Tibial nerve (tissue), 4 donors: ENCODE results near the gene CTNNA1. TPM values are rescaled to one million over a fixed set of nuclear protein-coding genes. Genes with fewer than 3 reads are reported as not detected.

Source experiments
- DNase-seq, 2 donors: peaks; one replicate each; pipeline ENCODE4 v3.0.0-alpha.2; 2019; ENCODE audit warnings: low spot score in 2 of 2
- H3K27ac ChIP-seq, 4 donors: fragments of 200-600 bp; sonication (generic) in 3 of 4; one replicate each; pipeline ENCODE4 v1.5.1; 2017 to 2019; ENCODE audit warnings: mild to moderate bottlenecking in 1 of 4
- H3K27me3 ChIP-seq, 2 donors: fragments of 200-600 bp; sonication (generic) in 1 of 2; one replicate each; pipeline versions ENCODE4 v1.5.1 to v1.6.0; 2017 to 2019
- H3K36me3 ChIP-seq, 3 donors: fragments of 200-600 bp; sonication (generic); one replicate each; pipeline ENCODE4 v1.5.1; 2018 to 2019
- H3K4me1 ChIP-seq, 4 donors: fragments of 200-600 bp; sonication (generic) in 3 of 4; one replicate each; pipeline ENCODE4 v1.5.1; 2017 to 2019
- H3K4me3 ChIP-seq, 4 donors: fragments of 200-600 bp; sonication (generic) in 3 of 4; one replicate each; pipeline ENCODE4 v1.5.1; 2017 to 2019; ENCODE audit warnings: mild to moderate bottlenecking in 1 of 4, moderate library complexity in 1 of 4
- H3K9me3 ChIP-seq, 4 donors: fragments of 200-600 bp; sonication (generic) in 3 of 4; one replicate each; pipeline ENCODE4 v1.5.1; 2017 to 2019
- EP300 ChIP-seq, 2 donors: sonication (generic); formaldehyde crosslinking; IDR thresholded peaks; one replicate each; pipeline ENCODE4 v1.6.1; 2017; ENCODE audit warnings: antibody characterized with exemption in 2 of 2, mild to moderate bottlenecking in 1 of 2
- POLR2A ChIP-seq, 2 donors: fragments of 450-650 bp; IDR thresholded peaks; one replicate each; pipeline ENCODE4 v1.6.1; 2017; ENCODE audit warnings: antibody characterized with exemption in 2 of 2, mild to moderate bottlenecking in 2 of 2, moderate library complexity in 2 of 2
- WGBS, 2 donors: methylation state at CpG; one replicate each; pipeline ENCODE4 v1.1.5; 2018; 5-methylcytosine and 5-hydroxymethylcytosine counted together
- total RNA-seq, 4 donors: library from RNA; depleted of rRNA; stranded (reverse); fragments of >200 nt; gene quantifications; one replicate each; pipeline ENCODE4 v1.1.0, GENCODE V29; 2016
- TF ChIP-seq, protein P1 (sequence below), 5 experiments: fragments of 200-600 bp in 3 of 5; fragments of 450-650 bp in 2 of 5; sonication (generic) in 3 of 5; IDR thresholded peaks; one replicate each; pipeline ENCODE4 v1.5.1; 2016 to 2019; ENCODE audit warnings: antibody characterized with exemption in 5 of 5, mild to moderate bottlenecking in 3 of 5, moderate library complexity in 2 of 5

The CTNNA1 gene
- total RNA-seq, 4 donors from 2014 or later: 292 to 447 (median 321) TPM

DNA sequence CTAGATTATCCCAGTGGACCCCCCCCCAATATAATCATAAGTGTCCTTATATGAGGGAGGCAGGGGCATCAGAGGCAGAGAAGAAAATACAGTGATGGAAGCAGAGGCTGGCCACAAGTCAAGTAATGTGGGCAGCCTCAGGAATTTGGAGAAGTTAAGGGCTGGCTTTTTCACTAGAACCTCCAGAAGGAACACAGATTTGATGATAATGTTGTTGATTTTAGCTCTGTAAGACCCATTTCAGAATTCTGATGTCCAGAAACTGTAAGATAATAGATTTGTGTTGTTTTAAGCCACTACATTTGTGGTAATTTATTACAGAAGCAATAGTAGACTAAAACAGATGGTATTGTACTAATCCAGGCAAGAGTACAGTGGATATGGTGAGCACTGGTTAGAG lies 158.2 kb downstream of the CTNNA1 start:
- H3K27ac ChIP-seq: no peak overlapping the region
- H3K36me3 ChIP-seq: peaks cover 0 to 58% (median 0%) of the 10 kb centered on the region in 3 donors

DNA sequence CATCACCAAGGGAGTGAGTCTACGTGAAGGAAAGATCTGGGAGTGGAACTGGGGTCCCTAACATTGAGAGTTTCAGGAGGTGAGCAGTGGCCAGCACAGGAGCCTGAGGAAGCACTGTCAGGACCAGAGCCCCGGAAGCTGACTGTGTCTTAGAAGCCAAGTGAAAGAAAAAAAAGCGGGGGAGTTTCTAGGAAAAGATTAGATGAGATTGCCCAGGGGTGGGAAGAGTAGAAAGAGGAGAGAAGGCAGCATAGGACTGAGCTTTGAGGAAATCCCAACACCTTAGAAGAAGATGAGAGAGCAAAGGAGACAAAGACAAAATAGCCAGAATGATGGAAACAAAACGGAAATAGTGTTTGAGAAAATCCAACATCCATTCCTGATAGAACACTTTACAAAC lies 158.9 kb downstream of the CTNNA1 start:
- Histone ChIP-seq H3K27ac (no peak overlapping the region), H3K36me3 (peaks cover 0 to 52% (median 0%) of the 10 kb centered on the region in 3 donors), H3K27me3 (no peaks in the 10 kb centered on the region), H3K4me3 (no peak overlapping the region), H3K9me3 (no peaks in the 10 kb centered on the region), H3K4me1 (peaks cover 0 to 9% (median 0%) of the 10 kb centered on the region in 4 donors)
- TF ChIP-seq, protein P1, sequence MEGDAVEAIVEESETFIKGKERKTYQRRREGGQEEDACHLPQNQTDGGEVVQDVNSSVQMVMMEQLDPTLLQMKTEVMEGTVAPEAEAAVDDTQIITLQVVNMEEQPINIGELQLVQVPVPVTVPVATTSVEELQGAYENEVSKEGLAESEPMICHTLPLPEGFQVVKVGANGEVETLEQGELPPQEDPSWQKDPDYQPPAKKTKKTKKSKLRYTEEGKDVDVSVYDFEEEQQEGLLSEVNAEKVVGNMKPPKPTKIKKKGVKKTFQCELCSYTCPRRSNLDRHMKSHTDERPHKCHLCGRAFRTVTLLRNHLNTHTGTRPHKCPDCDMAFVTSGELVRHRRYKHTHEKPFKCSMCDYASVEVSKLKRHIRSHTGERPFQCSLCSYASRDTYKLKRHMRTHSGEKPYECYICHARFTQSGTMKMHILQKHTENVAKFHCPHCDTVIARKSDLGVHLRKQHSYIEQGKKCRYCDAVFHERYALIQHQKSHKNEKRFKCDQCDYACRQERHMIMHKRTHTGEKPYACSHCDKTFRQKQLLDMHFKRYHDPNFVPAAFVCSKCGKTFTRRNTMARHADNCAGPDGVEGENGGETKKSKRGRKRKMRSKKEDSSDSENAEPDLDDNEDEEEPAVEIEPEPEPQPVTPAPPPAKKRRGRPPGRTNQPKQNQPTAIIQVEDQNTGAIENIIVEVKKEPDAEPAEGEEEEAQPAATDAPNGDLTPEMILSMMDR (IDR thresholded peaks at IDR 0.05): no peak
- no peak for TF ChIP-seq POLR2A (IDR thresholded peaks at IDR 0.05)
- TF ChIP-seq EP300 (IDR thresholded peaks at IDR 0.05): no peak
- no peak for DNase-seq
- 86 to 89% methylated on average over 4 of the region's 4 CpGs for WGBS, 2 donors

More for the DNA sequence above, 158.2 kb downstream of the CTNNA1 start:
- DNase-seq: no peak
- no peaks in the 10 kb centered on the region for H3K9me3 ChIP-seq
- no peak overlapping the region for H3K4me3 ChIP-seq
- H3K4me1 ChIP-seq: peaks cover 0 to 9% (median 0%) of the 10 kb centered on the region in 4 donors
- H3K27me3 ChIP-seq: no peaks in the 10 kb centered on the region
- no peak for TF ChIP-seq EP300 (IDR thresholded peaks at IDR 0.05)
- TF ChIP-seq POLR2A (IDR thresholded peaks at IDR 0.05): no peak
- TF ChIP-seq, protein P1 (IDR thresholded peaks at IDR 0.05): no peak

DNA sequence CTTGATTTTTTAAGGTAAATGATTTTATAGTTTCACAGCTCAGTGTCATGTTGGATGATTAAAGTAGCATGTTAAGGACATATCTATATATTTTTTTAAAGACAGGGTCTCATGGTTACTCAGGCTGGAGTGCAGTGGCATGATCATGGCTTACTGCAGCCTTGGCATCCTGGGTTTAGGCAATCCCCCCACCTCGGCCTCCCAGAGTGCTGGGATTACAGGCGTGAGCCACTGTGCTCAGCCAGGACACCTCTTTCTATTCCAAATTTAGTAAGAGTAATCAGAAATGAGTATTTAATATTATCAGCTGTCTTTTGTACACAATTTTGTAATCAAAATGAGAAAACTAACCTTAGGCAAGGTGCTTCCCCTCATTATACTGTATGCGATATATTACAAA lies 160.5 kb downstream of the CTNNA1 start:
- Histone ChIP-seq H3K4me1 (peaks cover 0 to 21% (median 0%) of the 10 kb centered on the region in 4 donors), H3K36me3 (peaks cover 0 to 47% (median 0%) of the 10 kb centered on the region in 3 donors), H3K27me3 (no peaks in the 10 kb centered on the region), H3K27ac (no peak overlapping the region), H3K4me3 (no peak overlapping the region), H3K9me3 (no peaks in the 10 kb centered on the region)
- DNase-seq: no peak
- TF ChIP-seq, protein P1 (IDR thresholded peaks at IDR 0.05): no peak
- TF ChIP-seq POLR2A (IDR thresholded peaks at IDR 0.05): no peak
- no peak for TF ChIP-seq EP300 (IDR thresholded peaks at IDR 0.05)
- WGBS, 2 donors: 88 to 93% methylated on average over 3 of the region's 3 CpGs

DNA sequence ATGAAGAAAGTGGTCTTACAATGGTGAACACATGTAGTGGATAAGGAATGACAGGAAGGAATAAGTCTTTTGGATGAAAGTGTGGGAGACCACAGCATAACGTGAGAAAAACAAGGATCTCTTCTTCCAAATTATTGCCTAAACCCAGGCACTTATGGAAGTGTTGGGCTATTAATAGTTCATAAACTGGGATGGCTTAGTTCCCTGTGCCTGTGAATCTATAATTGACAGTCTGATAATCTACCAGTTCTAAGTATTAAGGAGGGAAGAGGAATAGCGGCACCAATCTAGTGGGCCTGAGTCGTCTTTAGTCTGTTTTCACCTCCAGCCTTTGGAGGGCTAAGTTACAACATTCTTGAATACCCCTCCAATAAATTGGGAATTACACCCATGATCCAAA lies 161.1 kb downstream of the CTNNA1 start:
- peaks cover 0 to 27% (median 0%) of the 10 kb centered on the region in 4 donors for H3K4me1 ChIP-seq
- WGBS, 2 donors: 92 to 95% methylated on average over 3 of the region's 3 CpGs
- TF ChIP-seq EP300 (IDR thresholded peaks at IDR 0.05) (no peak), POLR2A (IDR thresholded peaks at IDR 0.05) (no peak)
- TF ChIP-seq, protein P1 (IDR thresholded peaks at IDR 0.05): no peak
- H3K27ac ChIP-seq: no peak overlapping the region
- H3K27me3 ChIP-seq: no peaks in the 10 kb centered on the region
- H3K4me3 ChIP-seq: no peak overlapping the region
- peaks cover 0 to 48% (median 0%) of the 10 kb centered on the region in 3 donors for H3K36me3 ChIP-seq
- no peak for DNase-seq
- no peaks in the 10 kb centered on the region for H3K9me3 ChIP-seq

DNA sequence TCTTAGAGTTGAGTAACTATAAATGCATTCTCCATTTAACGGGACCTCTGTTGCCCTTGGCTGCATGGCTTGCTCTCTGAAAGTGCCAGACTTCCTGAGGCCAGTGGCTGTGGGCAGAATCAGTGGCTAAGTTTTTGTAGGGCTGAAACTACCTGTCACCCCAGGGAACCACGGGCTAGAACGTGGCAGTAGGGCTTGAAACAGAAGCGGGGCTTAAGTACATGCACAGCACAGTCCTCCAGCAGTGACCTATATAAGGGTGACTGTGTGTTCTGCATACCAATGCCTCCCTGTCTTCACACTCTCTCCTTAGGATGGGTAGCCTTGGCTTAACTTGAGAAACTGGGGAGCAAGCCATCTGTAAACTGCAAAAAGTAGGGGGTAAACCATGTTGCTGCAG lies 165.5 kb downstream of the CTNNA1 start:
- no peaks in the 10 kb centered on the region for H3K27me3 ChIP-seq
- no peaks in the 10 kb centered on the region for H3K9me3 ChIP-seq
- H3K4me3 ChIP-seq: no peak overlapping the region
- no peak overlapping the region for H3K27ac ChIP-seq
- WGBS, 2 donors: 53 to 60% methylated on average over 4 of the region's 4 CpGs
- DNase-seq: no peak
- H3K4me1 ChIP-seq: peaks cover 0 to 39% (median 0%) of the 10 kb centered on the region in 4 donors
- TF ChIP-seq POLR2A (IDR thresholded peaks at IDR 0.05) (no peak), EP300 (IDR thresholded peaks at IDR 0.05) (no peak)
- TF ChIP-seq, protein P1 (IDR thresholded peaks at IDR 0.05): no peak
- H3K36me3 ChIP-seq: peaks cover 0 to 44% (median 3%) of the 10 kb centered on the region in 3 donors
